Limb (tissue), 2 donors: ENCODE data around the gene P2RY6.

Experiments used
- DNase-seq, 2 donors: peaks; one replicate each; pipeline ENCODE4 v3.0.0-alpha.2; 2016; ENCODE audit errors: extremely low spot score in 2 of 2

Gene P2RY6

GRCh38 chr11:73295241-73295995 lies 23.3 kb downstream of the P2RY6 start:
- DNase-seq: peak in 1 of 2 donors; percentile 70

- DNase-seq: no peak
These were observed 23.8 kb downstream of the P2RY6 start for GRCh38 chr11:73295996-73296318.

DNA sequence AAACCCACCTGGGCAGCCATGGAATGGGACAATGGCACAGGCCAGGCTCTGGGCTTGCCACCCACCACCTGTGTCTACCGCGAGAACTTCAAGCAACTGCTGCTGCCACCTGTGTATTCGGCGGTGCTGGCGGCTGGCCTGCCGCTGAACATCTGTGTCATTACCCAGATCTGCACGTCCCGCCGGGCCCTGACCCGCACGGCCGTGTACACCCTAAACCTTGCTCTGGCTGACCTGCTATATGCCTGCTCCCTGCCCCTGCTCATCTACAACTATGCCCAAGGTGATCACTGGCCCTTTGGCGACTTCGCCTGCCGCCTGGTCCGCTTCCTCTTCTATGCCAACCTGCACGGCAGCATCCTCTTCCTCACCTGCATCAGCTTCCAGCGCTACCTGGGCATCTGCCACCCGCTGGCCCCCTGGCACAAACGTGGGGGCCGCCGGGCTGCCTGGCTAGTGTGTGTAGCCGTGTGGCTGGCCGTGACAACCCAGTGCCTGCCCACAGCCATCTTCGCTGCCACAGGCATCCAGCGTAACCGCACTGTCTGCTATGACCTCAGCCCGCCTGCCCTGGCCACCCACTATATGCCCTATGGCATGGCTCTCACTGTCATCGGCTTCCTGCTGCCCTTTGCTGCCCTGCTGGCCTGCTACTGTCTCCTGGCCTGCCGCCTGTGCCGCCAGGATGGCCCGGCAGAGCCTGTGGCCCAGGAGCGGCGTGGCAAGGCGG lies 24.5 kb downstream of the P2RY6 start:
- no peak for DNase-seq

GRCh38 chr11:73297231-73297590 lies 25.1 kb downstream of the P2RY6 start:
- DNase-seq: no peak

DNA sequence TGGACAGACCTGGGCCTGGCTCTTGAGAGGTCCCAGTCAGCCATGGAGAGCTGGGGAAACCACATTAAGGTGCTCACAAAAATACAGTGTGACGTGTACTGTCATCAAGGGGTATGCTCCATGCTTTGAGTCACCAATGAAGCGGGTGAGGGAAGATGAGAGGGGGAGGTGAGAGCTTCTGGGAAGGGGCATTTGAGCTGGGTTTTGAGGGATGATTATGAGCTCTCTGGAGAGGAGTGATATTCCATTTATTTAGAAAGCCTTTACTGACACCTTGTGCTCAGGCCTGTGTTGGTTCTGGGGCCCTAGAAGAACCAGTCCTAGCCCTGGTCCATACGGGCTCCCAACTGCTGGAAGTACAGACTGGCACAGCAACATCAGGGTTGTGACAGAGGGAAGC lies 25.6 kb downstream of the P2RY6 start:
- no peak for DNase-seq

- no peak for DNase-seq
These were observed 26.1 kb downstream of the P2RY6 start for GRCh38 chr11:73298233-73298632.

DNA sequence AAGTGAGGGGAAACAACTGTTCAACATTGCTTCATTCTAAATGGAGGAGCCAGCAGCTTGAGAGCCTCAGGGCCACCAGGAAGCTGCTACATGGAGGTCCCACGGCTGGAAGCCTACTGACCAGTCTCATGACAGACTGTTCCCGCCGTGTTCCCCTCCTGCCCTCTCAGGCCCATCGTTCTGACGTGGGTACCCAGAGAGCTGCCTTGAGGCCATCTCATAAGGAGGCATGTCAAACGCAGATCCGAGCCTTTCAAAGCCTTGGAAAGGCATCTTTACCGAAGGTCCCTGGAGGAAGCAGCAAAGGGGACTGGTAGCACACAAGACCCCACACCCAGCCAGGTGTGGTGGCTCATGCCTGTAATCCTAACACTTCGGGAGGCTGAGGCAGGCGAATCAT lies 27.6 kb downstream of the P2RY6 start:
- DNase-seq: no peak

DNA sequence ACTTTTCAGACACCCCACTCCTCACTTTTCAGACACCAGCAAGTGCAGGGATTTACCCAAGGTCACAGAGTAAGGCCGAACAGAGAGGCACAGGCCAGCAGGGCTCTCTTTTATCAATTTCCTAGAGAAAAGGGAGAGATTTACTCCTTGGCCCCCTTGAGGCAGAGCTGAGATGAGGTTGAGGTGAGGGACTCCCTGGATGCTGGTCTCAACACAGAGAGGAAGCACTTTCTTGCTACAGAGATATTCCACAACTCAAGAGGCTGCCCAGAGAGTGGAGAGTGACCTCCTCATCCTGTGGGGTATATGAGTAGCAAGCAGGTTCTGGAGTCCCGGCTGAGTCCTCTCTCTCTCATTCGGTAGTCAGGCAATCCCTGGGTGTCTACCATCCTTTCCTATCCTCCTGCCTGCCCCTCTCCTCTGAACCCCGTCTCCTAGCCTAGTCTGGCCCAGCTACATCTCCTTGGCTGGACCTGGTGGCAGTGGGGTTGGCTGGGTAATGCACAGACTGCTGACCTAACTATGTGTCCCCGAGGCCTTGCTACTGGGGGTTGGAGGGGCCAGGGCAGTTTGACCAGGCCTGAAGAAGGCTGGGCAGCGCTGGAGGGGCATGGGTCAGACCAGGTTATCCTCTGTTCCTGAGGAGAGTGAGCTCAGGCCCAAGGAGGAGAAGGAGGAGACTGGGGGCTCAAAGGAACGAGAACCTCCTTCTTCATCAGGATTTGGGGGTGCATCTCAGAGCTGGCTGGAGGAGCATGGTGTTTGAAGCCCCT lies 34.1 kb downstream of the P2RY6 start:
- DNase-seq: no peak

GRCh38 chr11:73306977-73307322 lies 34.8 kb downstream of the P2RY6 start:
- DNase-seq: no peak

DNA sequence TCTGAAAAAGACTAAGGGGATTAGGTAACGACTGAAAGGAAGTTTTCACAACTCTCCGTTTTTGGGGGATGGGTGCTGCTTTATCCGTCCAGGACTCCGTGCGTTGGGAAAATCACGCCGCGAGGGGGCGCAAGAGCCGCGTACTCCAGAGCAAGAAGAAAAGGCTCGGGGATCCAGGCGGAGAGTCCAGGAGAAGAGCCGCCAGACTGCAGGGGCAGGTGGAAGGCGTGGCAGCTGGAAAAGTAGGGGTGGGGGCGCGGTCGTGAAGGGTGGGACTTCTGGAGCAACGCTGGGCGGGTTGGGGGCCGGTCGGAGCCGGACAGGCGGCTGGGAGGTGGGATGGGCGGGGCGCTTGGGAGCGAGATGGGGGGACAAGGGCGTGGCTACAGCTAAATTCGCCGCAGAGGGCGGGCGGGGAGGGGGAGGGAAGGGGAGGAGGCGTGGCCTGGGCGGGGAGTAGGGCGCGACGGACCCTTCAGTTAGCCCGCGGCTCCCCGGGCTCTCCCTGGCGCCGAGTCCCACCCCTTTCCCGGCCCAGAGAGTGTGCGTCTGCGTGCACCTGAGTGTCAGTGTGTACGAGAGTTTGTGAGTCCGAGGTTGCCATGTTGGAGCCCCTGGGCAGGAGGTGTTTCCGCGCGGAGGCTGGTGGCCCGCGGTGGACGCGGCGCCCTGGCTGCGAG lies 35.3 kb downstream of the P2RY6 start:
- DNase-seq: peak; percentile 98

DNA sequence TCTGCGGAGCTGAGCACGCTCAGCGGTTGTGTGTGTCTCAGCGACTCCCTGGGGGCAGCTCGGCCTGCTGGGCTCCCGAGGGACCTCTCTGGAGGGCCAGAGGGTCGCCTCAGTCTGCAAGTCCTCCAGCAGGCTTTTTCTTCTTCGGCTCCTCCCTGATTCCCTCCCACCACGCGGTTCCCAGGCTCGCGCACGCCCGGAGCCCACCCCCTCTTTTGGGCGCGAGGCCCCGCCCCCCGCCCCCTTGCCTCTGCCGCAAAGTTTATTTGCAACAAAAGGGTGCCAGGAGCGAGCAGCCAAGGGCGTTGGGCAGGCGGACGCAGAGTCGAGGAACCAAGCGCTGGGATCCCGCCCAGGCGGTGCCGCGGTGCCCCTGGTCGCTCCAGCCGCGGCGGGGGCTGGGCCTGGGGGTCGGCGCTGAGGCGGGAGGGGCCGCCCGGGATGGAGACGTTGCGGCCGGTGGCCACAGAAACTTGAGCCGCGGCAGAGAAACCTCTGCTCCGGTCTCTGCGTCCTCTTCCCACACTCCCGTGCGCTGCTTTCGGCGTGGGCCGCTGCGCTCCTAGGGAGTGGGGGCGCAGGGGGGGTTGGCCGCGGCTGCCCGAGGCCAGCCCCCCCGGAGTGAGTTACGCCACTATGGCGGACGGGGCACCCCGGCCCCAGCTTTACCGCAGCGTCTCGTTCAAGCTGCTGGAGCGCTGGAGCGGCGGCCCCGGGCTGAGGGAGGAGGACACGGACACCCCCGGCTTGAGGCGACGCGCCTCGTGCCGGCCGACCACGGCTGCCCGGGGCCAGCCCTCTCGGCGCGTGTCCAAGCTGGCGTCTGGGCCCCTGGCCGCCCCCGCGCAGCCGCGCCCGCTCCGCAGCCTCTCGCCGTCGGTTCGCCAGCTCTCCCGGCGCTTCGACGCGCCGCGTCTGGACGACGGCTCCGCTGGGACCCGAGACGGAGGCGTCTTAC lies 36.1 kb downstream of the P2RY6 start, which contains the start of gene ARHGEF17:
Gene ARHGEF17 (plus strand): TSS at position 274 of the 958 bp plus-strand sequence. CDS start 363 bp downstream, at position 637.
- DNase-seq: peak; percentile 86 to 94

DNA sequence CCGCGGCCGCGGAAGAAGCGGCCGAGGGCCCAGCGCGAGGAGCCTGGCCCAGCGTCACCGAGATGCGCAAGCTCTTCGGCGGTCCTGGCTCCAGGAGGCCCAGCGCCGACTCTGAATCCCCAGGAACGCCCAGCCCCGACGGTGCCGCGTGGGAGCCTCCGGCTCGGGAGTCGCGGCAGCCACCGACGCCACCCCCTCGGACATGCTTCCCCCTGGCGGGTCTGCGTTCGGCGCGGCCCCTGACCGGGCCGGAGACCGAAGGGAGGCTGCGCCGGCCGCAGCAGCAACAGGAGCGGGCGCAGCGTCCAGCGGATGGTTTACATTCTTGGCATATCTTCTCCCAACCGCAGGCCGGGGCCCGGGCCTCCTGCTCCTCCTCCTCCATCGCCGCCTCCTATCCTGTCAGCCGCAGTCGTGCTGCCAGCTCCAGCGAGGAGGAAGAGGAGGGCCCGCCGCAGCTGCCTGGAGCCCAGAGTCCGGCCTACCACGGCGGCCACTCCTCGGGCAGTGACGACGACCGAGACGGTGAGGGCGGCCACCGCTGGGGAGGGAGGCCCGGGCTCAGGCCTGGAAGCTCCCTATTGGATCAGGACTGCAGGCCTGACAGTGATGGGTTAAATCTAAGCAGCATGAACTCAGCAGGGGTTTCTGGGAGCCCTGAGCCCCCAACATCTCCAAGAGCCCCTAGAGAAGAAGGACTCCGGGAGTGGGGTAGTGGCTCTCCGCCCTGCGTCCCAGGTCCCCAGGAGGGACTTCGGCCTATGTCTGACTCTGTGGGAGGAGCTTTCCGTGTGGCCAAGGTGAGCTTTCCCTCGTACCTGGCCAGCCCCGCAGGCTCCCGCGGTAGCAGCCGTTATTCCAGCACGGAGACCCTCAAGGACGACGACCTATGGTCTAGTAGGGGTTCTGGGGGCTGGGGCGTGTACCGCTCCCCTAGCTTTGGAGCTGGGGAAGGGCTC lies 37.1 kb downstream of the P2RY6 start:
- DNase-seq: peak; percentile 71 to 80

GRCh38 chr11:73310076-73310475 lies 37.9 kb downstream of the P2RY6 start:
- DNase-seq: no peak

DNA sequence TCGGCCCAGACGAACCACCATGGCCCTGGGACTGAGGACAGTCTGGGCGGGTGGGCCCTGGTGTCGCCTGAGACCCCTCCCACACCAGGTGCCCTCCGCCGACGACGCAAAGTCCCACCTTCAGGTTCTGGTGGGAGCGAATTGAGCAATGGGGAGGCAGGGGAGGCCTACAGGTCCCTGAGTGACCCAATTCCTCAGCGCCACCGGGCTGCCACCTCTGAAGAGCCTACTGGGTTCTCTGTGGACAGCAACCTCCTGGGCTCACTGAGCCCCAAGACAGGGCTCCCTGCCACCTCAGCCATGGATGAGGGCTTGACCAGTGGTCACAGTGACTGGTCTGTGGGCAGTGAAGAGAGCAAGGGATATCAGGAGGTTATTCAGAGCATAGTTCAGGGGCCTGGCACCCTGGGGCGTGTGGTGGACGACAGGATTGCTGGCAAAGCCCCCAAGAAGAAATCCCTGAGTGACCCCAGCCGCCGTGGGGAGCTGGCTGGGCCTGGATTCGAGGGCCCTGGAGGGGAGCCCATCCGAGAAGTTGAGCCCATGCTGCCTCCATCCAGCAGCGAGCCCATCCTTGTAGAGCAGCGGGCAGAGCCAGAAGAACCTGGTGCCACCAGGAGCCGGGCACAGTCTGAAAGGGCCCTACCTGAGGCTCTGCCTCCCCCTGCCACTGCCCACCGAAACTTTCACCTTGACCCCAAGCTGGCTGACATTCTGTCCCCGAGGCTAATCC lies 38.7 kb downstream of the P2RY6 start:
- DNase-seq: no peak

GRCh38 chr11:73311394-73311869 lies 39.3 kb downstream of the P2RY6 start:
- DNase-seq: no peak

- DNase-seq: no peak
These were observed 39.9 kb downstream of the P2RY6 start for GRCh38 chr11:73312036-73312435.

DNA sequence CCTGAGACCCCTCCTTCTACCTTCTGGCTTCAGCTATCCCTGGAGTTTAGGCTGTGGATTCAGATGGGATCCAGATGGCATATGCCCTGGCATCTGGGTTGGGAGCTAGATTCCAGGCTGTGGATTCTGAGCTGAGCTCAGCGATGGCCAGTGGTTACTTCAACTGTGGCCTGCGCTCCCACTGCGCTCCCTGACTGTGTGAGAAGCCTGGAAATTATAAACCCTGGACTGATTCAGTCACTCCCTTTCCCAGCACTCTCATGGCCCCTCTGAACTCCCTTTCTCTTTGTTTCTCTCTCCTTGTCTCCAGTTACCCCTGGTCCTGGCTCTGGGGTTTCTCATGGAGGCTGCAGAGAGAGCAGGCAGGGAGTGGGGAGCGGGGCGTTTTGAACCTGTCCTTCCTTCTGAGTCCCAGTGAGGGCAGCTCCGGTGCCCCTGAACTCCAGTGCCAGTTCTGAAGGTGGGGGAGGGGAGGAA lies 40.8 kb downstream of the P2RY6 start:
- no peak for DNase-seq

DNA sequence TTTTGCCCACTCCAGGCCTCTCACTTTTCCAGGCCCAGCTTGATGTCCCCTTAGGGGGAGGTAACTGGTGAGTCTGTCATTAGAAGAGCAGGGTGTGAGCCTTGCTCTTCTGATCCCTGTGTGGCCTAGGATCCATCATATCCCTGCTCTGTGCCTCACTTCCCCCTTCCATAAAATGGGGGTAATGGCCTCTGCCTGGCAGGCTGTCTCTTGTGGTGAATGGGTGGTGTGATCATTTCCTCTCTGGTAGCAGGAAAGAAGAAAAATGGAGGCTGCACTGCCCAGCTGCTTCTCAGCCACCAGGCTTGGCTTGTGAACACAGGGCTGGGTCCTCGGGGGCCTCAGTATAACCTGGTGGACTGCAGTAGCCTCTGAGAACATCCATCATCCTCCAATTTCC lies 41.5 kb downstream of the P2RY6 start:
- no peak for DNase-seq
